ENCODE results near the gene MMEL1. TPM values are rescaled to one million over a fixed set of nuclear protein-coding genes. Genes with fewer than 3 reads are reported as not detected.
A peak's percentile ranks its signal among the peaks of the same experiment; 100 is the strongest.

MMEL1 gene
- polyA plus RNA-seq, 2 of the 4 experiments (the other 2 are of a cell fraction) = not detected

DNA sequence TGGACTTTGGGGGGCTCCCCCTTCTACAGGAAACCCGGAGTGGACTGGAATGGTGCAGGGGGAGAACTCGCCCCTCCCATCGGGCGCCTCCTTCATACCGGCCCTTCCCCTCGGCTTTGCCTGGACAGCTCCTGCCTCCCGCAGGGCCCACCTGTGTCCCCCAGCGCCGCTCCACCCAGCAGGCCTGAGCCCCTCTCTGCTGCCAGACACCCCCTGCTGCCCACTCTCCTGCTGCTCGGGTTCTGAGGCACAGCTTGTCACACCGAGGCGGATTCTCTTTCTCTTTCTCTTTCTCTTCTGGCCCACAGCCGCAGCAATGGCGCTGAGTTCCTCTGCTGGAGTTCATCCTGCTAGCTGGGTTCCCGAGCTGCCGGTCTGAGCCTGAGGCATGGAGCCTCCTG lies 76.5 kb downstream of the MMEL1 start, which contains the start of gene TNFRSF14:
TNFRSF14 (plus strand) TSS at position 95 of the 401 bp plus-strand sequence; CDS start at position 389, 294 bp downstream.
- TF ChIP-seq HOXB5 (CRISPR knock-in tag; IDR thresholded peaks at IDR 0.05) (no peak), ZNF302 (CRISPR knock-in tag; IDR thresholded peaks at IDR 0.05) (no peak), KDM1A (IDR thresholded peaks at IDR 0.05; ENCODE audit: low read depth) (no peak), NPAS2 (CRISPR knock-in tag; IDR thresholded peaks at IDR 0.05; ENCODE audit: borderline replicate concordance) (no peak), CBX8 (IDR thresholded peaks at IDR 0.05) (no peak), HEYL (CRISPR knock-in tag; IDR thresholded peaks at IDR 0.05) (no peak), JUN (IDR thresholded peaks at IDR 0.05) (no peak)
- ChIA-PET CTCF (interaction anchor here (1.2 kb wide), 1 partner anchor 9 kb away, joined by 11 read pairs; no protein-coding TSS in a partner anchor), POLR2A (no interaction called here)
- FAIRE-seq (no peak), DNase-seq (ENCODE audit: low read depth in 1 of 2, low spot score in 1 of 2) (no peak), ATAC-seq (peak in 1 of 2 experiments; percentile 43; a peak in 3 of 6 replicates)
- Histone ChIP-seq H3K9me3 (no peaks in the 10 kb centered on the region), H3K27ac (0 out of 6 replicates have a peak within 1 kb of the TSS, but pooled peaks of 1 of the 2 experiments have one; percentile 30), H3K4me3 (no peak within 1 kb of the TSS), H3K4me1 (peaks cover 6% of the 10 kb centered on the region; the same call in 1 of the 3 replicates), H3K4me2 (peak within 1 kb of the TSS; percentile 60)
- WGBS (ENCODE audit: missing lambda C conversion rate) = 46% methylated on average over 12 of the region's 16 CpGs

GRCh38 chr1:2555634-2556276 lies 77.1 kb downstream of the MMEL1 start:
- CTCF ChIA-PET = interaction anchor here (1.2 kb wide), 1 partner anchor 9 kb away, joined by 11 read pairs; no protein-coding TSS in a partner anchor
- POLR2A ChIA-PET = no interaction called here
- no peak for DNase-seq (ENCODE audit: low read depth in 1 of 2, low spot score in 1 of 2)
- FAIRE-seq = no peak
- peaks cover 6% of the 10 kb centered on the region; the same call in 1 of the 3 replicates for H3K4me1 ChIP-seq
- H3K27ac ChIP-seq = 0 out of 6 replicates have a peak overlapping the region, but pooled peaks of 1 of the 2 experiments have one; percentile 30
- H3K9me3 ChIP-seq = no peaks in the 10 kb centered on the region
- H3K4me3 ChIP-seq = no peak overlapping the region
- TF ChIP-seq, protein P1, sequence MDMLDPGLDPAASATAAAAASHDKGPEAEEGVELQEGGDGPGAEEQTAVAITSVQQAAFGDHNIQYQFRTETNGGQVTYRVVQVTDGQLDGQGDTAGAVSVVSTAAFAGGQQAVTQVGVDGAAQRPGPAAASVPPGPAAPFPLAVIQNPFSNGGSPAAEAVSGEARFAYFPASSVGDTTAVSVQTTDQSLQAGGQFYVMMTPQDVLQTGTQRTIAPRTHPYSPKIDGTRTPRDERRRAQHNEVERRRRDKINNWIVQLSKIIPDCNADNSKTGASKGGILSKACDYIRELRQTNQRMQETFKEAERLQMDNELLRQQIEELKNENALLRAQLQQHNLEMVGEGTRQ (IDR thresholded peaks at IDR 0.05) = peak; percentile 47; the same call in 1 of the 2 replicates
- TF ChIP-seq, protein P2, sequence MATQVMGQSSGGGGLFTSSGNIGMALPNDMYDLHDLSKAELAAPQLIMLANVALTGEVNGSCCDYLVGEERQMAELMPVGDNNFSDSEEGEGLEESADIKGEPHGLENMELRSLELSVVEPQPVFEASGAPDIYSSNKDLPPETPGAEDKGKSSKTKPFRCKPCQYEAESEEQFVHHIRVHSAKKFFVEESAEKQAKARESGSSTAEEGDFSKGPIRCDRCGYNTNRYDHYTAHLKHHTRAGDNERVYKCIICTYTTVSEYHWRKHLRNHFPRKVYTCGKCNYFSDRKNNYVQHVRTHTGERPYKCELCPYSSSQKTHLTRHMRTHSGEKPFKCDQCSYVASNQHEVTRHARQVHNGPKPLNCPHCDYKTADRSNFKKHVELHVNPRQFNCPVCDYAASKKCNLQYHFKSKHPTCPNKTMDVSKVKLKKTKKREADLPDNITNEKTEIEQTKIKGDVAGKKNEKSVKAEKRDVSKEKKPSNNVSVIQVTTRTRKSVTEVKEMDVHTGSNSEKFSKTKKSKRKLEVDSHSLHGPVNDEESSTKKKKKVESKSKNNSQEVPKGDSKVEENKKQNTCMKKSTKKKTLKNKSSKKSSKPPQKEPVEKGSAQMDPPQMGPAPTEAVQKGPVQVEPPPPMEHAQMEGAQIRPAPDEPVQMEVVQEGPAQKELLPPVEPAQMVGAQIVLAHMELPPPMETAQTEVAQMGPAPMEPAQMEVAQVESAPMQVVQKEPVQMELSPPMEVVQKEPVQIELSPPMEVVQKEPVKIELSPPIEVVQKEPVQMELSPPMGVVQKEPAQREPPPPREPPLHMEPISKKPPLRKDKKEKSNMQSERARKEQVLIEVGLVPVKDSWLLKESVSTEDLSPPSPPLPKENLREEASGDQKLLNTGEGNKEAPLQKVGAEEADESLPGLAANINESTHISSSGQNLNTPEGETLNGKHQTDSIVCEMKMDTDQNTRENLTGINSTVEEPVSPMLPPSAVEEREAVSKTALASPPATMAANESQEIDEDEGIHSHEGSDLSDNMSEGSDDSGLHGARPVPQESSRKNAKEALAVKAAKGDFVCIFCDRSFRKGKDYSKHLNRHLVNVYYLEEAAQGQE (IDR thresholded peaks at IDR 0.05) = no peak
- peak overlapping the region; percentile 60 for H3K4me2 ChIP-seq
- peak in 1 of 2 experiments; percentile 6; a peak in 2 of 6 replicates for ATAC-seq
- 49% methylated on average over 13 of the region's 26 CpGs for WGBS (ENCODE audit: missing lambda C conversion rate)

DNA sequence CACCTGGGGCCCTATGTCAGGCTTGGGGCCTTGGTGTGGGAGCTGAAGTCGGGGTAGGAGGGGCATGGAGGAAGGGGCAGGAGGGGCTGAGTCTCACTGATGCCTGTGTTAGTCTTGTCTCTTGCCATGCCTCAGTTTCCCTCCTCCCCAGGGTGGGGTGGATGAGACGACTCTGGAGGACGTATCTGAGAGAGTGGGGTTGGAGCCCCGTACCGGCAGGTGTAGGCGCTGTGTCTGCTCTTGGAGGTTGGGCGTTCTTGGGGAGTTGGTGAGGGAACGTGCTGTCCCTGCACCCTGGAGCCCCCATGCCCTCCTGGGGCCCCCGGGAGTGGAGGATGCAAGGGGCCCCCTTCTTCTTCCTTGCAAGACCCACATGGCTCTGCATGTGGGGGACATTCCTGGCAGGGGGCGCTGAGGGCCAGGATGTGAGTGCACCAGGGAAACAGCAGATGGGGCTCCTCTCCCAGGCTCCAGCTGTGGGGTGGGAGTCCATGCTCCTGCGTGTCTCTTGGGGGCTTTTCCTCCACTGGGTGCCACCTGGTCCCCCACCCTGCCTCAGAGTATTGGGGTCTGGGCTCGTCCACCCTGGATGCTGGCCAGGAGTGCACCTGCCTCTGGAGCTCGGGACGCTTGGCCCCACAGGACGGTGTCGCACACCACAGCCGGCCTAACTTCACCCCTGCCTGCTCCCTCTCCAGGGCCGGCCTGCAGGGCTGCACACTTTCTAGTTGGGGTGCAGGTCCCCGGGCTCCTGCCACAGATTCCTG lies 78.0 kb downstream of the MMEL1 start:
- TF ChIP-seq ZSCAN20 (CRISPR knock-in tag; IDR thresholded peaks at IDR 0.05) (no peak), SMC3 (IDR thresholded peaks at IDR 0.05) (peak; percentile 19; the same call in 1 of the 3 replicates), RAD21 (conservative IDR thresholded peaks at IDR 0.05 in 1 of 2, IDR thresholded peaks at IDR 0.05 in 1 of 2) (peak; percentile 41 to 54; a peak in 4 of 5 replicates)
- H3K9me3 ChIP-seq = no peaks in the 10 kb centered on the region
- ChIA-PET CTCF (no interaction called here), POLR2A (no interaction called here)
- no peak for DNase-seq (ENCODE audit: low read depth in 1 of 2, low spot score in 1 of 2)
- FAIRE-seq = no peak
- H3K4me1 ChIP-seq = peaks cover 6% of the 10 kb centered on the region; the same call in 1 of the 3 replicates
- H3K4me2 ChIP-seq = no peak overlapping the region
- no peak overlapping the region for H3K4me3 ChIP-seq
- H3K27ac ChIP-seq = no peak overlapping the region
- 48% methylated on average over 9 of the region's 19 CpGs for WGBS (ENCODE audit: missing lambda C conversion rate)
- ATAC-seq = peak in 1 of 2 experiments; percentile 33; a peak in 2 of 6 replicates
